ENCODE data around the gene GNB4. TPM values are rescaled to one million over a fixed set of nuclear protein-coding genes. Genes with fewer than 3 reads are reported as not detected.

GNB4 gene
- 1 to 10 TPM; 2.3 to 3.8 TPM for total RNA-seq

DNA sequence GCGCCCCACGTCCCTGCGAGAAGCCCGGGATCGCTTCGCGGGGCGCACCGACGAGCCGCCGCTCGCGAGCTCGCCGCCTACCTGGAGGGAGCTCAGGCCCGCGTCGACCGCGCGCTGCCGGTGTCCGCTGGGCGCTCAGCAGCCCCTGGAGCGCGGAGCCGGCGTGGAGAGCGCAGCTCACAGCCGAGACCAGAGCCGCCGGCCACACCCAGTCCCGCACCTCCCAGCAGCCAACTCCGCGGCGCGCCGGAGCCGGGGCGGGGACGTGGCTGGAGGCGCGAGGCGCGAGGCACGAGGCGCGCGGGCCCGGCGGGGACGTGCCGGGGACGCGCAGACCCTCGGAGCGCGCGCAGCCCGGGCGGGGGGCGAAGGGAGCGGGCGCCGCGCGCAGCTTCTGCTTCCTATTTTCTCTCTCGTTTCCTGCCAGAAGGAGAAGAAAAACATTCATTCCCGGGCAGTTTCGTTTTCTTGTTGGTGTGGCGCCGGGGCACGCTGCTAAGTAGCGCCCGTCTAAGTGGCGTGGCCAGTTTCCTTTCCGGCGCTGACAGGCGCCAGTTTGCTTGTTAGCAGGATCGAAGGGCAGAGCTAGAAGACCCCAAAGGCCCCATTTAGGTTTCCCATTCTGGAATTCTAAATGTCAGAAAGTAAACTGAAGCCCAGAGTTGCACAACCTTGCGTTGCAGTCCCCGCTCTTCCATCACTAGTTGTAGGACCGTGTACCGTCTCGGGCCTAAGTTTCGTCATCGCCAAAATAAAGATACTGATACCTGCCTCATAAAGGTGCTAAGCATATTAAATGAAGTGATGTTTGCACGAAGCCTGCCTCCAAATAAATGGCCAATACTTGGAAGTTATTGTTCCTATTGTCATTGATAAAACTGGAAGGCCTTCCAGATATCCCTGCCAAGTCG, at the start of gene GNB4:
TSS of gene GNB4 (minus strand) at position 206 of the 911 bp plus-strand sequence. CDS start 25,270 bp downstream, outside the sequence.

GRCh38 chr3:179347345-179348194, 103.7 kb downstream of the GNB4 start, which contains the start of gene MFN1:
Gene MFN1, plus strand, starts transcription at chr3:179347709. Its CDS starts 1,143 bp downstream, at chr3:179348852.

Other genes starting within 250 kb of the GNB4 start
- under 1 TPM; 0.31 to 0.48 TPM for gene KCNMB3, start 200.4 kb downstream of the GNB4 start, total RNA-seq
- 10 to 100 TPM; 30.6 to 30.7 TPM for gene ZNF639, start 128.4 kb downstream of the GNB4 start, total RNA-seq
- 10 to 100 TPM; 29.4 to 32.7 TPM for gene MFN1, start 103.8 kb downstream of the GNB4 start, total RNA-seq
- gene ACTL6A, start 111.5 kb upstream of the GNB4 start, total RNA-seq = 10 to 100 TPM; 65.3 to 71.8 TPM
- gene MRPL47, start 153.2 kb upstream of the GNB4 start, total RNA-seq = 10 to 100 TPM; 27.6 to 27.8 TPM
- gene NDUFB5, start 153.3 kb upstream of the GNB4 start, total RNA-seq = 10 to 100 TPM; 90.5 to 93.4 TPM
- 1 to 10 TPM; 7.7 to 7.9 TPM for gene USP13, start 201.6 kb upstream of the GNB4 start, total RNA-seq